ENCODE measurements around the gene TNXB.
"Not testable (repeated sequence)": the region's sequence is repeated elsewhere in the genome, so short reads cannot be mapped to it uniquely, and the experiment has no call there.

GRCh38 chr6:32005991-32006529 is 103.1 kb downstream of the TNXB start:
- not testable (repeated sequence) for TF ChIP-seq POLR2A (IDR thresholded peaks at IDR 0.05; ENCODE audit: low read depth, low read length); POLR2AphosphoS5 (IDR thresholded peaks at IDR 0.05; ENCODE audit: low read depth, low read length); POU2F2 (IDR thresholded peaks at IDR 0.05; ENCODE audit: low read depth, low read length); TAF1 (IDR thresholded peaks at IDR 0.05; ENCODE audit: low read depth, low read length); SPI1 (IDR thresholded peaks at IDR 0.05; ENCODE audit: low read depth, low read length); PAX5 (IDR thresholded peaks at IDR 0.05; ENCODE audit: insufficient read depth, low read length, severe bottlenecking)

Data from GM12891 (cell line).